HG03097 (cell line): Measurements from ENCODE around the gene MT1F.
"Not testable (repeated sequence)": the region's sequence is repeated elsewhere in the genome, so short reads cannot be mapped to it uniquely, and the experiment has no call there.

ENCODE experiments used
- ATAC-seq: cut with Tn5 transposase; IDR thresholded peaks from one replicate; pipeline ENCODE4 v1.9.1; 2021; ENCODE audit not compliant: unreplicated experiment, low FRiP score

Gene MT1F

GRCh38 chr16:56669840-56670619, 12.3 kb downstream of the MT1F start:
- ATAC-seq = no peak

- no peak for ATAC-seq
Measured at GRCh38 chr16:56670620-56670934, 12.8 kb downstream of the MT1F start.

- not testable (repeated sequence) for ATAC-seq
Measured at GRCh38 chr16:56671691-56672090, 13.9 kb downstream of the MT1F start.

GRCh38 chr16:56672171-56672570, 14.4 kb downstream of the MT1F start:
- not testable (repeated sequence) for ATAC-seq

- ATAC-seq = no peak
Measured at GRCh38 chr16:56672761-56673536, 15.2 kb downstream of the MT1F start.

- ATAC-seq = no peak
Measured at GRCh38 chr16:56673921-56674320, 16.2 kb downstream of the MT1F start.

GRCh38 chr16:56674570-56674969, 16.8 kb downstream of the MT1F start:
- not testable (repeated sequence) for ATAC-seq

- ATAC-seq = no peak
Measured at GRCh38 chr16:56675685-56676210, 18.0 kb downstream of the MT1F start.

- ATAC-seq = no peak
Measured at GRCh38 chr16:56677474-56677873, 19.7 kb downstream of the MT1F start.

GRCh38 chr16:56679078-56679730, 21.4 kb downstream of the MT1F start:
- ATAC-seq = no peak

GRCh38 chr16:56679818-56680217, 22.1 kb downstream of the MT1F start:
- ATAC-seq = no peak

- peak; percentile 97 for ATAC-seq
Measured at GRCh38 chr16:56681939-56682702, 24.4 kb downstream of the MT1F start, which contains the start of gene MT1X. Gene MT1X, plus strand, starts transcription at chr16:56682470. Its CDS starts 71 bp downstream, at chr16:56682541.

- no peak for ATAC-seq
Measured at GRCh38 chr16:56682703-56683397, 25.1 kb downstream of the MT1F start.

GRCh38 chr16:56683424-56684172, 25.8 kb downstream of the MT1F start:
- ATAC-seq = no peak

GRCh38 chr16:56684256-56684925, 26.6 kb downstream of the MT1F start:
- ATAC-seq = no peak

- ATAC-seq = no peak
Measured at GRCh38 chr16:56684926-56685590, 27.3 kb downstream of the MT1F start.

- ATAC-seq = no peak
Measured at GRCh38 chr16:56686758-56687157, 29.0 kb downstream of the MT1F start.

GRCh38 chr16:56688762-56689161, 31.0 kb downstream of the MT1F start:
- ATAC-seq = no peak
